Measurements from ENCODE around the gene CKAP5.

GRCh38 chr11:46723359-46723680 is 122.8 kb downstream of the CKAP5 start:
- TF ChIP-seq EZH2phosphoT487 (IDR thresholded peaks at IDR 0.05; ENCODE audit: unreplicated experiment) (no peak), CTCF (conservative IDR thresholded peaks at IDR 0.05; ENCODE audit: low read depth in 2 of 2) (no peak), EZH2 (IDR thresholded peaks at IDR 0.05; ENCODE audit: low read depth, unreplicated experiment) (no peak), NANOG (IDR thresholded peaks at IDR 0.05; ENCODE audit: borderline replicate concordance) (no peak), POLR2AphosphoS5 (IDR thresholded peaks at IDR 0.05; ENCODE audit: low read depth) (no peak), REST (IDR thresholded peaks at IDR 0.05; ENCODE audit: unreplicated experiment) (no peak), ZNF462 (CRISPR knock-in tag; IDR thresholded peaks at IDR 0.05) (no peak), JUNB (IDR thresholded peaks at IDR 0.05; ENCODE audit: unreplicated experiment) (no peak), ZNF114 (CRISPR knock-in tag; IDR thresholded peaks at IDR 0.05) (no peak), CREB1 (CRISPR knock-in tag; IDR thresholded peaks at IDR 0.05; ENCODE audit: low read depth) (no peak), ETS1 (IDR thresholded peaks at IDR 0.05) (no peak), ZNF331 (CRISPR knock-in tag; IDR thresholded peaks at IDR 0.05; ENCODE audit: low read depth) (no peak), STAT1 (IDR thresholded peaks at IDR 0.05; ENCODE audit: unreplicated experiment) (no peak)

All from GM23338 (cell line).